DMS153 treated with DMSO at 0.1 percent for 48 hours (cell line): ENCODE results near the gene TIMM50.

Experiments
- DNase-seq: peaks from one replicate; lab custom pipeline; 2025; ENCODE audit not compliant: unreplicated experiment; lab: John Stamatoyannopoulos, UW

The TIMM50 gene

GRCh38 chr19:39525205-39525604 lies 44.6 kb downstream of the TIMM50 start:
- DNase-seq, result no peak

- no peak for DNase-seq
Measured at GRCh38 chr19:39531834-39532232, 51.2 kb downstream of the TIMM50 start.

GRCh38 chr19:39532233-39533002 lies 51.8 kb downstream of the TIMM50 start, which contains the start of gene EID2B:
Gene EID2B (minus strand): TSS chr19:39532852. CDS start chr19:39532802, 50 bp downstream.
- peak; percentile 98 for DNase-seq

GRCh38 chr19:39533003-39533512 lies 52.4 kb downstream of the TIMM50 start:
- no peak for DNase-seq

GRCh38 chr19:39533791-39534190 lies 53.2 kb downstream of the TIMM50 start:
- DNase-seq, result no peak

GRCh38 chr19:39539165-39539517 lies 58.5 kb downstream of the TIMM50 start:
- no peak for DNase-seq

- DNase-seq, result peak; percentile 90
Measured at GRCh38 chr19:39539518-39540332, 59.1 kb downstream of the TIMM50 start, which contains the start of gene EID2. Gene EID2 (minus strand): TSS chr19:39540161. CDS start chr19:39540079, 82 bp downstream.

- DNase-seq, result no peak
Measured at GRCh38 chr19:39540333-39540673, 59.7 kb downstream of the TIMM50 start.
